GM23338 (cell line): ENCODE data around the gene TMEM145. TPM values are rescaled to one million over a fixed set of nuclear protein-coding genes. Genes with fewer than 3 reads are reported as not detected.
A peak's percentile ranks its signal among the peaks of the same experiment; 100 is the strongest.

Source experiments
- ATAC-seq: fragments of 200-7000 bp; cut with Tn5 transposase; 3 replicates; pipeline ENCODE4 v1.9.1; 2020
- DNase-seq: peaks from one replicate; pipeline ENCODE4 v3.0.0-alpha.2; 2015; ENCODE audit warnings: low spot score
- H2AFZ ChIP-seq: fragments of 200-600 bp; sonication (generic); 2 replicates; pipeline ENCODE4 v1.8.0; 2016; ENCODE audit warnings: antibody characterized with exemption, mild to moderate bottlenecking, moderate library complexity
- H3F3A ChIP-seq: fragments of 200-600 bp; sonication (generic); replicated peaks from 2 replicates; pipeline ENCODE4 v1.8.0; 2017; ENCODE audit warnings: antibody characterized with exemption, mixed run types, low read depth
- H3K27ac ChIP-seq: fragments of 200-600 bp; sonication (generic); 2 replicates; pipeline ENCODE4 v1.6.1; 2016; ENCODE audit warnings: low read depth
- H3K27me3 ChIP-seq: fragments of 200-600 bp; sonication (generic); 2 replicates; pipeline ENCODE4 v1.8.0; 2016; ENCODE audit warnings: mild to moderate bottlenecking, mixed run types, moderate library complexity; ENCODE audit not compliant: insufficient read depth
- H3K36me3 ChIP-seq: fragments of 200-600 bp; sonication (generic); 2 replicates; pipeline ENCODE4 v1.8.0; 2016; ENCODE audit warnings: mild to moderate bottlenecking; ENCODE audit not compliant: insufficient read depth
- H3K4me1 ChIP-seq: fragments of 200-600 bp; sonication (generic); 2 replicates; pipeline ENCODE4 v1.8.0; 2016; ENCODE audit warnings: mild to moderate bottlenecking, moderate library complexity; ENCODE audit not compliant: insufficient read depth
- H3K4me2 ChIP-seq: fragments of 200-600 bp; sonication (generic); 2 replicates; pipeline ENCODE4 v1.7.1; 2017; ENCODE audit warnings: mixed run types
- H3K4me3 ChIP-seq: fragments of 200-600 bp; sonication (generic); 2 replicates; pipeline ENCODE4 v1.6.1; 2016; ENCODE audit warnings: mixed run types
- H3K79me2 ChIP-seq: fragments of 200-600 bp; sonication (generic); replicated peaks from 2 replicates; pipeline ENCODE4 v1.8.0; 2017; ENCODE audit warnings: mild to moderate bottlenecking; ENCODE audit not compliant: insufficient read depth
- H3K9me2 ChIP-seq: fragments of 200-600 bp; sonication (generic); 2 replicates; pipeline ENCODE4 v1.8.0; 2017; ENCODE audit not compliant: insufficient read depth
- H4K20me1 ChIP-seq: fragments of 200-600 bp; sonication (generic); replicated peaks from 2 replicates; pipeline ENCODE4 v1.8.0; 2017; ENCODE audit warnings: mild to moderate bottlenecking; ENCODE audit not compliant: insufficient read depth
- H3K27ac Mint-ChIP-seq: 2 replicates; pipeline ENCODE4 v1.8.0; 2020; ENCODE audit warnings: inconsistent platforms, mild to moderate bottlenecking, moderate library complexity, mixed read lengths
- H3K27me3 Mint-ChIP-seq: 3 replicates; pipeline ENCODE4 v1.8.0; 2022; ENCODE audit warnings: low read depth, mild to moderate bottlenecking, moderate library complexity, mixed read lengths, inconsistent platforms; ENCODE audit not compliant: insufficient read depth, poor library complexity
- H3K36me3 Mint-ChIP-seq: 3 replicates; pipeline ENCODE4 v1.8.0; 2021; ENCODE audit warnings: low read depth, mild to moderate bottlenecking, inconsistent platforms, moderate library complexity, mixed read lengths
- H3K4me1 Mint-ChIP-seq: 3 replicates; pipeline ENCODE4 v1.8.0; 2020; ENCODE audit warnings: mild to moderate bottlenecking, inconsistent platforms, mixed read lengths
- H3K4me3 Mint-ChIP-seq: 3 replicates; pipeline ENCODE4 v1.8.0; 2021; ENCODE audit warnings: moderate library complexity, mild to moderate bottlenecking, inconsistent platforms, mixed read lengths
- H3K9me3 Mint-ChIP-seq: 3 replicates; pipeline ENCODE4 v1.8.0; 2020; ENCODE audit warnings: moderate library complexity, mild to moderate bottlenecking, inconsistent platforms, mixed read lengths
- CREB1 ChIP-seq: fragments of 250-450 bp; sonication (Bioruptor Pico); IDR thresholded peaks from 2 replicates; pipeline ENCODE4 v1.5.0; 2020; ENCODE audit warnings: low read depth, mild to moderate bottlenecking, moderate library complexity
- CTCF ChIP-seq, 2 experiments: fragments of 200-600 bp in 1 of 2; sonication (generic) in 1 of 2; conservative IDR thresholded peaks; 2 replicates each; pipeline versions ENCODE4 v1.5.1 to v1.6.1; 2016 to 2017; ENCODE audit warnings: antibody characterized with exemption in 2 of 2, low read depth in 2 of 2, mild to moderate bottlenecking in 2 of 2, moderate library complexity in 1 of 2
- JUNB ChIP-seq: IDR thresholded peaks from one replicate; pipeline ENCODE4 v1.6.1; 2016; ENCODE audit warnings: antibody characterized with exemption; ENCODE audit not compliant: unreplicated experiment
- STAT1 ChIP-seq: IDR thresholded peaks from one replicate; pipeline ENCODE4 v1.6.1; 2016; ENCODE audit warnings: antibody characterized with exemption; ENCODE audit not compliant: unreplicated experiment
- polyA plus RNA-seq: library from polyadenylated mRNA; unstranded; fragments of >200 nt; fragmentation: Nextera tagmentation; extraction: Ambion mirVana; gene quantifications from 2 replicates; pipeline ENCODE4 v1.2.1, GENCODE V29; 2016
- total RNA-seq: library from RNA; depleted of rRNA; stranded (reverse); fragments of >200 nt; shearing (Covaris generic); gene quantifications from 2 replicates; pipeline ENCODE4 v1.2.3, GENCODE V29; 2014

The TMEM145 gene
- total and polyA plus RNA-seq, 2 experiments from 2014 or later = 1.9 to 5.4 TPM

GRCh38 chr19:42279155-42279901, 33.8 kb upstream of the TMEM145 start:
- Histone ChIP-seq H3K4me3 (peak overlapping the region; percentile 96), H3K27me3 (no peaks in the 10 kb centered on the region), H4K20me1 (0 out of 2 replicates have a peak, but pooled peaks cover 3% of the 10 kb centered on the region), H3F3A (peaks cover 17% of the 10 kb centered on the region; the same call in 1 of the 2 replicates), H3K27ac (no peak overlapping the region), H2AFZ (no peak overlapping the region), H3K4me1 (peaks cover 27% of the 10 kb centered on the region), H3K79me2 (peaks cover 3% of the 10 kb centered on the region; the same call in 1 of the 2 replicates), H3K9me2 (no peaks in the 10 kb centered on the region), H3K36me3 (no peaks in the 10 kb centered on the region), H3K4me2 (peak overlapping the region; percentile 94)
- Mint-ChIP-seq H3K4me1 (peaks cover 26% of the 10 kb centered on the region), H3K9me3 (no peaks in the 10 kb centered on the region; the same call in 2 of the 3 replicates), H3K4me3 (peak overlapping the region; percentile 73), H3K27ac (peak overlapping the region; percentile 10; the same call in 1 of the 2 replicates), H3K27me3 (peaks cover 18% of the 10 kb centered on the region), H3K36me3 (peaks cover 7% of the 10 kb centered on the region; the same call in 2 of the 3 replicates)
- DNase-seq (peak; percentile 51), ATAC-seq (peak; percentile 2)
- TF ChIP-seq CTCF (conservative IDR thresholded peaks at IDR 0.05; ENCODE audit: low read depth in 2 of 2) = no peak
- TF ChIP-seq STAT1 = no peak

GRCh38 chr19:42279902-42280814, 33.0 kb upstream of the TMEM145 start:
- no peaks in the 10 kb centered on the region; the same call in 2 of the 3 replicates for H3K9me3 Mint-ChIP-seq
- Histone ChIP-seq H3K4me2 (peak overlapping the region; percentile 94), H3K36me3 (no peaks in the 10 kb centered on the region), H3K4me1 (peaks cover 30% of the 10 kb centered on the region), H3K9me2 (no peaks in the 10 kb centered on the region), H4K20me1 (0 out of 2 replicates have a peak, but pooled peaks cover 3% of the 10 kb centered on the region), H3F3A (peaks cover 23% of the 10 kb centered on the region), H2AFZ (peak overlapping the region; percentile 86), H3K27ac (no peak overlapping the region), H3K4me3 (peak overlapping the region; percentile 96), H3K27me3 (no peaks in the 10 kb centered on the region), H3K79me2 (peaks cover 10% of the 10 kb centered on the region)
- peaks cover 23% of the 10 kb centered on the region for H3K27me3 Mint-ChIP-seq
- peaks cover 31% of the 10 kb centered on the region for H3K4me1 Mint-ChIP-seq
- H3K4me3 Mint-ChIP-seq = peak overlapping the region; percentile 73
- ATAC-seq (peak; percentile 38), DNase-seq (peak; percentile 79)
- TF ChIP-seq JUNB (no peak), CTCF (conservative IDR thresholded peaks at IDR 0.05; ENCODE audit: low read depth in 2 of 2) (peak; percentile 73 to 93), CREB1 (no peak)
- H3K27ac Mint-ChIP-seq = no peak overlapping the region
- peaks cover 1% of the 10 kb centered on the region; the same call in 2 of the 3 replicates for H3K36me3 Mint-ChIP-seq
